HG03159 (cell line): ENCODE results near the gene PTPRN2.

Experiments
- ATAC-seq: cut with Tn5 transposase; IDR thresholded peaks from one replicate; pipeline ENCODE4 v1.9.1; 2021; ENCODE audit warnings: mild to moderate bottlenecking, moderate library complexity; ENCODE audit not compliant: unreplicated experiment

Gene PTPRN2

GRCh38 chr7:157585113-157585861 lies 1002.3 kb downstream of the PTPRN2 start:
- ATAC-seq = no peak

- ATAC-seq = no peak
Observed at GRCh38 chr7:157584420-157584819, 1003.2 kb downstream of the PTPRN2 start.

GRCh38 chr7:157581740-157582139 lies 1005.9 kb downstream of the PTPRN2 start:
- no peak for ATAC-seq

- no peak for ATAC-seq
Observed at GRCh38 chr7:157580324-157580723, 1007.3 kb downstream of the PTPRN2 start.

- no peak for ATAC-seq
Observed at GRCh38 chr7:157579425-157579824, 1008.2 kb downstream of the PTPRN2 start.

- no peak for ATAC-seq
Observed at GRCh38 chr7:157577796-157578339, 1009.8 kb downstream of the PTPRN2 start.

- ATAC-seq = no peak
Observed at GRCh38 chr7:157577061-157577460, 1010.6 kb downstream of the PTPRN2 start.

- no peak for ATAC-seq
Observed at GRCh38 chr7:157576415-157576814, 1011.2 kb downstream of the PTPRN2 start.

- no peak for ATAC-seq
Observed at GRCh38 chr7:157575777-157576176, 1011.8 kb downstream of the PTPRN2 start.

- no peak for ATAC-seq
Observed at GRCh38 chr7:157574914-157575586, 1012.6 kb downstream of the PTPRN2 start.

- no peak for ATAC-seq
Observed at GRCh38 chr7:157574120-157574825, 1013.4 kb downstream of the PTPRN2 start.

GRCh38 chr7:157573244-157573643 lies 1014.4 kb downstream of the PTPRN2 start:
- ATAC-seq = no peak

GRCh38 chr7:157572622-157573021 lies 1015.0 kb downstream of the PTPRN2 start:
- no peak for ATAC-seq

- ATAC-seq = no peak
Observed at GRCh38 chr7:157570531-157571200, 1017.0 kb downstream of the PTPRN2 start.

- no peak for ATAC-seq
Observed at GRCh38 chr7:157569967-157570366, 1017.7 kb downstream of the PTPRN2 start.

- ATAC-seq = peak; percentile 88
Observed at GRCh38 chr7:157568770-157569584, 1018.6 kb downstream of the PTPRN2 start.

- ATAC-seq = peak; percentile 6
Observed at GRCh38 chr7:157568106-157568769, 1019.4 kb downstream of the PTPRN2 start.

- ATAC-seq = no peak
Observed at GRCh38 chr7:157567666-157568065, 1020.0 kb downstream of the PTPRN2 start.

- ATAC-seq = no peak
Observed at GRCh38 chr7:157566631-157567006, 1021.0 kb downstream of the PTPRN2 start.
